GM10248 (cell line): ENCODE results near the gene DNMBP.
"Not testable (repeated sequence)": the region's sequence is repeated elsewhere in the genome, so short reads cannot be mapped to it uniquely, and the experiment has no call there.

Experiments
- CTCF ChIA-PET: fragments of 300-600 bp; sonication (Branson Sonifier 250); formaldehyde crosslinking; extraction: SDS; loops from one replicate; lab custom pipeline; 2021; ENCODE audit warnings: antibody characterized with exemption; lab: Yijun Ruan, JAX
- POLR2A ChIA-PET: fragments of 350-650 bp; sonication (Branson Sonifier 250); formaldehyde crosslinking; extraction: SDS; loops from one replicate; lab custom pipeline; 2020; ENCODE audit warnings: antibody characterized with exemption; lab: Yijun Ruan, JAX
- DNase-seq: peaks from one replicate; pipeline ENCODE4 v3.0.0; 2012; ENCODE audit errors: extremely low spot score
- TF ChIP-seq, protein P1 (sequence below): IDR thresholded peaks from 2 replicates; pipeline ENCODE4 v1.5.1; 2012; ENCODE audit warnings: mild to moderate bottlenecking, low read depth; ENCODE audit errors: extremely low read depth, missing control alignments, control extremely low read depth

DNMBP gene

DNA sequence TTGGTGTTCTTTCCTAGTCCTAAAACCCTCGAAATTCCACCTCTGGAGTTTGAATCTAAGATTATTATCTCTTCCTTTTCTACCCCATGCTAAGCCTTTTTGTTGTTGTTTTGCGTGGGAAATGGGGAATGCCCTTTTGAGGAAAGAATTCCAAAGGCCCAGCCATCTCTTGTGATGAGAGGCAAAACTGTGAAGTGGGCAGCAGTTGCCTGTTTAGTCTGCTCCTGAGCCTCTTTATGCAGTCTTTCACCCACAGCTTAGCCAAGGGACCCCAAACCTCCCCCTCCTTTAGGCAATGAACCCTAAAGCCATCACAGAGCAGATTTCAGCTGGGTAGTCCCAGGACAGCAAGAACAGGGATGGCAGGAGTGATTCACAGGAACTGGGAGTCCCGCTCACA lies 95.5 kb downstream of the DNMBP start:
- DNase-seq: no peak
- CTCF ChIA-PET: interaction anchor here (1.0 to 1.4 kb wide), 4 partner anchors 10 to 131 kb away, joined by 3 to 4 read pairs (median 3); no protein-coding TSS in a partner anchor
- POLR2A ChIA-PET: no interaction called here
- TF ChIP-seq, protein P1, sequence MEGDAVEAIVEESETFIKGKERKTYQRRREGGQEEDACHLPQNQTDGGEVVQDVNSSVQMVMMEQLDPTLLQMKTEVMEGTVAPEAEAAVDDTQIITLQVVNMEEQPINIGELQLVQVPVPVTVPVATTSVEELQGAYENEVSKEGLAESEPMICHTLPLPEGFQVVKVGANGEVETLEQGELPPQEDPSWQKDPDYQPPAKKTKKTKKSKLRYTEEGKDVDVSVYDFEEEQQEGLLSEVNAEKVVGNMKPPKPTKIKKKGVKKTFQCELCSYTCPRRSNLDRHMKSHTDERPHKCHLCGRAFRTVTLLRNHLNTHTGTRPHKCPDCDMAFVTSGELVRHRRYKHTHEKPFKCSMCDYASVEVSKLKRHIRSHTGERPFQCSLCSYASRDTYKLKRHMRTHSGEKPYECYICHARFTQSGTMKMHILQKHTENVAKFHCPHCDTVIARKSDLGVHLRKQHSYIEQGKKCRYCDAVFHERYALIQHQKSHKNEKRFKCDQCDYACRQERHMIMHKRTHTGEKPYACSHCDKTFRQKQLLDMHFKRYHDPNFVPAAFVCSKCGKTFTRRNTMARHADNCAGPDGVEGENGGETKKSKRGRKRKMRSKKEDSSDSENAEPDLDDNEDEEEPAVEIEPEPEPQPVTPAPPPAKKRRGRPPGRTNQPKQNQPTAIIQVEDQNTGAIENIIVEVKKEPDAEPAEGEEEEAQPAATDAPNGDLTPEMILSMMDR: no peak

DNA sequence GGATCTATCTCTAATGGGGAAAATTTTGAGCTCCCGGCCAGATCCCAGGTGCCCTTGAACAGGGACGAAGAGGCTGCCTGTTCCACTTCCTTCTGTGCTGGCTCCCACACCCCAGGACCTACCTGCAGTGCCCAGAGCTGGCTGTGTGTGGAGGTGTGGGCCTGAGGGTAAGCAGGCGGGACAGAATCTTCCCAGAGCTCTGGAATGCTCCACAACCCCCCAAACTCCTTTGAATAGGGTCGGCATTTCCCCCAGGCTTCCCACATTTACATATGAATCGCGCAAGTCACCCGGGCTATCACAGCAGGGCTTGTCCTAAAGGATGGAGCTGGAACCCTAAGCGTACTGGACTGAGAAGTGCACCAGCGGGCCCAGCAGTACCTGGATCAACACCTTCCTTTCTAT lies 95.9 kb downstream of the DNMBP start:
- TF ChIP-seq, protein P1: no peak
- POLR2A ChIA-PET: no interaction called here
- CTCF ChIA-PET: interaction anchor here (1.0 to 1.4 kb wide), 4 partner anchors 11 to 132 kb away, joined by 3 to 4 read pairs (median 3); no protein-coding TSS in a partner anchor
- no peak for DNase-seq

DNA sequence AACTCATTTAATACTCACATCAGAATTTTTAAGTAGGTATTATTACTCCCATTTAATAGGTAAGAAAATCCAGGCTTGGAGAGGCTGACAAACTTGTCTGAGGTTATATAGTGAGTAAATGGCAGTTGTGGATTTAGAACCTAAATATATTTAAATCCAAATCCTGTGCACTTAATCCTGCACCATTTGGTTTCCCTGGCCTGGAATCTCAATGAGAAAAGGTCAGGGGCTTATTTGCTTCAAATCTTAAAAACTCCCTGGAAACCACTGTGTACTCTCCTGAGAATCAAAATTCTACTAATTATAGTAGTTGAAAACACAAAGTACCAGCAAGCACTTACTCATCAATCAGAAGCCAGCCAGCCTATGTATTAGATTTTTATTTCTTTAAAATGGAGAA lies 97.7 kb downstream of the DNMBP start:
- CTCF ChIA-PET: no interaction called here
- TF ChIP-seq, protein P1: no peak
- POLR2A ChIA-PET: no interaction called here
- no peak for DNase-seq

DNA sequence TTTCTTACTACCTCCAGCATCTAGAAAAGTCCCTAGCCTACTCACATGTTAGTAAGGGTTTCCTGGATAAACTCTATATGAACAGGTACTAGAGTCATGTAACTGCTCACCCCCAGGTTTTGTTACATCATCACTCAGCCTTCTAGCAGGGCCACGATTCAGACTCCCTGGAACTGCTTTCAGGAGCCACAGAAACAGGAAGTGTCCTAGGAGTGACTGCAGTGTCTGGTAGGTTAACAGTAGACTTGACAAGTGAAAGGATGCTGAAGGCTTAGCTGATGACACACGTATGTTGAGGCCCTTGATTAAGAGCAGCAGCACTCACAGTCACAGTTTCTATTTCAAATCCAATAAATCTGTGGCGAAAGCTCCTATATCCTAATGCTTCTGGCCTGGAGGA lies 101.2 kb downstream of the DNMBP start:
- TF ChIP-seq, protein P1: no peak
- ChIA-PET CTCF (interaction anchor here (1.1 to 2.1 kb wide), 2 partner anchors 19 to 137 kb away, joined by 3 to 9 read pairs; no protein-coding TSS in a partner anchor), POLR2A (no interaction called here)
- DNase-seq: no peak

DNA sequence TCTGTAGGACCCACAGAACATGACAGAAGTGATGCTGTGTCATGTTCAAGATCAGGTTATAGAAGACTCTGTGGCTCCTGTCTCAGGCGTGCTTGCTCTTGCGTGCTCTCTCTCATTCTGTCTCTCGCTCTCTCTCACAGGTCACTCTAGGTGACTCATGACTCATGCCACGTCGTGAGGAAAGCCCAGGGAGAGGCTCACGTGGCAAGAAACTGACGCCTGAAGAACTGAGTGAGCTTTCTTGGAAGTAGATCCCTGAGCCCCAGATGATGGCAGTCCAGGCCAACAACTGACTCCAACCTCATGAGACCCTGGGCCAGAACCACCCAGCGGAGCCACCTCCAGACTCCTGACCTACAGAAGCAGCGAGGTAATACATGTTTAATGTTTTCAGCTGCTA lies 103.3 kb downstream of the DNMBP start:
- DNase-seq: no peak
- ChIA-PET CTCF (interaction anchor here (2.1 kb wide), 1 partner anchor 139 kb away, joined by 9 read pairs; no protein-coding TSS in a partner anchor), POLR2A (no interaction called here)
- TF ChIP-seq, protein P1: no peak

DNA sequence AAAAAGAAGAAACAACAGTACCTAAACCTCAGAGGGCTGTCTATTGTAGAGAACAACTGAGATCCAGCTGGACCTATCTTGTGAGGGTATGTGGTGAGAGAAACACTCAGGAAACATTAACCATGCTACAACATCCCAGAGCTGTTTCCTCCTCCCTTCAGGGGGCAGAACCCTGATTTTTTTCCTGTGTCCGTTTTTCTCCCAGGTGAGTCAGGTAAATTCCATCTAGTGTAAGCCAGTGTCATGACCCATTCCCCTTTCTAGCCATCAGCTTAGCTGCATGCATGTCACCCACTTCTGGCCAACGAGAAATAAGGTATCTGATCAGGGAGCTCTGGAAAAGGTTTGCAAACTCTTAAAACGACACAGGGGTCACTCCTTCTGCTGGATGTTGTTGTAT lies 103.8 kb downstream of the DNMBP start:
- POLR2A ChIA-PET: no interaction called here
- TF ChIP-seq, protein P1: no peak
- CTCF ChIA-PET: interaction anchor here (1.2 kb wide), 1 partner anchor 12 kb away, joined by 4 read pairs; no protein-coding TSS in a partner anchor
- no peak for DNase-seq

DNA sequence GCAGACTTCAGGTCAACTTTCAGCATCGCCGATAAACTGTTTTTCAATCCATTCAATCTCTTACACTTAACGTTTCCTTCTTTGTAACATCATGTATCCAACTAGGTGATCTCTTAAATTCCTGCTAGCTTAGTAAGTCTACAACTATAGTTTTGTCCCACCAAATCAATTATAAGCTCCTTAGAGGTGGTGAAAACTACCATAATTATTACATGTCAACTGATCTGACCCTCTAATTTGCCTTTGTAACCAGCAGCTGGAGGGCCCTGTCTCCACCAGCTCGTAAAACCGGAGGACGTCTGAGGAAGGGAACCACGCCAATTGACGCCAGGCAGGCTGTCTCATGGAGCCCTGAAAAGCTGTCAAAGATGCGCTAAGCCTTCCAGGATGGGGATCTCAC lies 113.9 kb downstream of the DNMBP start:
- ChIA-PET CTCF (interaction anchor here (0.9 to 1.8 kb wide), 4 partner anchors 9 to 150 kb away, joined by 3 to 4 read pairs (median 4); no protein-coding TSS in a partner anchor), POLR2A (interaction anchor here (0.5 kb wide), 1 partner anchor 12 kb away, joined by 6 read pairs; no protein-coding TSS in a partner anchor)
- TF ChIP-seq, protein P1: no peak

DNA sequence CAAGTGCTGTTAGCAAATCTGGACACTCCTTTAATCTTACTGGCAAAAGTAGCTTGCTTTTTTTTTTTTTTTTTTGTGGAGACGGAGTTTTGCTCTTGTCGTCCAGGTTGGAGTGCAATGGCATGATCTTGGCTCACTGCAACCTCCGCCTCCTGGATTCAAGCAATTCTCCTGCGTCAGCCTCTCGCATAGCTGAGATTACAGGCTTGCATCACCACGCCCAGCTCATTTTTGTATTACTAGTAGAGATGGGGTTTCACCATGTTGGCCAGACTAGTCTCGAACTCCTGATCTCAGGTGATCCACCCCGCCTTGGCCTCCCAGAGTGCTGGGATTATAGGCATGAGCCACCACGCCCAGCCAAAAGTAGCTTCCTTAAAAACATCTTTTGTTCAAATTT lies 114.7 kb downstream of the DNMBP start:
- POLR2A ChIA-PET, DNase-seq: not testable (repeated sequence)
- CTCF ChIA-PET: interaction anchor here (1.4 to 1.8 kb wide), 3 partner anchors 8 to 151 kb away, joined by 3 to 4 read pairs (median 4); no protein-coding TSS in a partner anchor

More for the DNA sequence above, 113.9 kb downstream of the DNMBP start:
- DNase-seq: no peak
